CD4-positive, alpha-beta T cell treated with Interferon alpha-2 for 1 hour (primary cell): ENCODE data around the gene LYPLAL1.

Experiments
- DNase-seq, 2 donors: peaks; one replicate each; pipeline ENCODE4 v3.0.0-alpha.2; 2020 to 2022

LYPLAL1 gene

GRCh38 chr1:219173758-219174459, at the start of gene LYPLAL1:
LYPLAL1 (plus strand) TSS chr1:219173878; CDS start chr1:219173891, 13 bp downstream.
- peak; percentile 89 to 90 for DNase-seq

DNA sequence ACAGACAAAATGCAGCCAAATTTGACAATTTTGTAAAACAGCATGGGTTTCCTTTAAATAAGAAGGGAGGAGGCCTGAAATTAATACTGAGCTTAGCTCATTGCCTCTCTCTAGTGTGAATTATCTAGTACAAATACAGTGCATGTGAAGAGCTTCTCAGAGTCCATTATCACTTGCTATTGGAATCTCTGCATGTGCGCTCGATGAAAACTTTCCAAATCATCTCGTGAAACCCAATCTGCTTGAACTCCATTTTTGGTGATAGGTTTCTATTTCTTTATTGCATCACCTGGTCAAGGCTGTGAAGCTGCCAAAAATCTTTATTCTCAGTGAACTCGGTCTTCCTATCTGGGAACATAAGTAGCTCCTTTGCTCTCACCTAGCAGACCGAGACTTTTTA, 49.5 kb upstream of the LYPLAL1 start:
- no peak for DNase-seq

DNA sequence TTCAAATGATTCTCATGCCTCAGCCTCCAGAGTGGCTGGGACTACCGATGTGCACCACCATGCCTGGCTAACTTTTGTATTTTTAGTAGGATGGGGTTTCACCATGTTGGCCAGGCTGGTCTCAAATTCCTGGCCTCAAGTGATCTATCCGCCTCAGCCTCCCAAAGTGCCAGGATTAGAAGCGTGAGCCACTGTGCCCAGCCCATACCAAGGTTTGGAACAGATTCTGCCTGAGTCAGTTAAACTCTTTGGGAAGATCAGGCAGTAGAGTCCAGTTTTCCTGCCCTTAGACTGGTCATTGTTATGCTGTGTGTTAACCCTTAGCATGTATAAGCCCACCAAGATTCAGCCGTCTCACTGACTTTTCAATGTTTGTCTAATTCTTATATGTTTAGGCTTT, 48.3 kb upstream of the LYPLAL1 start:
- no peak for DNase-seq

GRCh38 chr1:219126377-219126776, 47.3 kb upstream of the LYPLAL1 start:
- no peak for DNase-seq

DNA sequence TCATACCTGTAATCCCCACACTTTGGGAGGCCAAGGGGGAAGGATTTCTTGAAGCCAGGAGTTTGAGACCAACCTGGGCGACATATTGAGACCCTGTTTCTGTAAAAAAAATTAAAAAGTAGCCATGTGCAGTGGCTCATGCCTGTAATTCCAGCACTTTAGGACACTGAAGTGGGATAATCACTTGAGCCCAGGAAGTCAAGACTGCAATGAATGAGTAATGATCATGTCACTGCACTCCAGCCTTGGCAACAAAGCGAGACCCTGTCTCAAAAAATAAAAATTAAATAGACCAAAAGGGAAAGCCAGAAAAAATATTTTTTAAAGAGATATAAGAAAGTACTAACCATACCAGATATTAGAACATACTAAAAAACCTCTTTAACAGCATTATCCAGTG, 44.7 kb upstream of the LYPLAL1 start:
- no peak for DNase-seq

DNA sequence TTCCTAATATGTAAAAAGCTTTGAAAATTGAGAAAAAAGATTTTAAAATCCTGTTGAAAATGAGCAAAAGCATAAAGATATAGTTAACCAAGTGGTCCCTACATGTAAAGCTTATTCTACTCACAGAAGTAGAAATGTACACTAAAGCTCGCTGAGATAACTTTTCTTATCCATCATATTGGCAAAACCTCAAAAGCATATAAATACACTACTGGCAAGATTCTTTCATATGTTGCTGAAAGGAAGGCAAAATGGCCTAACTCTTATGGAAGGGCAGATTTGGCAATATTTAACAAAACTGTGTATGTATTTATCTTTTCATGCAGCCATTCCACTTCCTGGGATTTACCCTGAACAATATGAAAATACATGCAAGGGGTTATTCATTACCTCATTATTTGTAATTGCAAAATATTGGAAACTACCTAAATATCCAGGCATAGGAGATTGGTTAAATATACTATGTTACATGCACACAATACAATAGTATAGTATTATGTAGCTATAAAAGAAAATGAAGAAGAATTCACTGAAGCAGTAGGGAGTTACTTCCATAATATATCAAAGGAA, 43.2 kb upstream of the LYPLAL1 start:
- no peak for DNase-seq

GRCh38 chr1:219132939-219133338, 40.7 kb upstream of the LYPLAL1 start:
- DNase-seq: no peak

- DNase-seq: no peak
These were observed 34.9 kb upstream of the LYPLAL1 start for GRCh38 chr1:219138747-219139146.

GRCh38 chr1:219140303-219140877, 33.3 kb upstream of the LYPLAL1 start:
- DNase-seq: no peak

DNA sequence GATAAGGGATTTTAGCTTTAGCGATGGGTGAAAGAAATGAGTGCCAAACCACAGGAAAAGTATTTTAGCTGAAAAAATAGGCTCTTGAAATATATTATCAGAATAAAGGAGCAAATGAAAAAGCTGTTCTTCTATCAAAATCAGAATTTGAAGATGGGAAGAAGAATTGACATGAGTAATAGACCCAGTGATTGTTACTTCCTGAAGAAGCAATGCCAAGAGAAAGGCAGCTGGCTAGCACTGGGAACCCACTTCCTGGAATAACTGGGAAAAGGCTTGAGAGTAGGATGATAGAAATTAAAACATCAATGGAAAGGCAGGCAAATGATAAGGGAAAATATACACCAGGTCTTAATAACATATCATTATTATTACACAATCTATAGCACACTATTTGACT, 29.9 kb upstream of the LYPLAL1 start:
- DNase-seq: no peak

DNA sequence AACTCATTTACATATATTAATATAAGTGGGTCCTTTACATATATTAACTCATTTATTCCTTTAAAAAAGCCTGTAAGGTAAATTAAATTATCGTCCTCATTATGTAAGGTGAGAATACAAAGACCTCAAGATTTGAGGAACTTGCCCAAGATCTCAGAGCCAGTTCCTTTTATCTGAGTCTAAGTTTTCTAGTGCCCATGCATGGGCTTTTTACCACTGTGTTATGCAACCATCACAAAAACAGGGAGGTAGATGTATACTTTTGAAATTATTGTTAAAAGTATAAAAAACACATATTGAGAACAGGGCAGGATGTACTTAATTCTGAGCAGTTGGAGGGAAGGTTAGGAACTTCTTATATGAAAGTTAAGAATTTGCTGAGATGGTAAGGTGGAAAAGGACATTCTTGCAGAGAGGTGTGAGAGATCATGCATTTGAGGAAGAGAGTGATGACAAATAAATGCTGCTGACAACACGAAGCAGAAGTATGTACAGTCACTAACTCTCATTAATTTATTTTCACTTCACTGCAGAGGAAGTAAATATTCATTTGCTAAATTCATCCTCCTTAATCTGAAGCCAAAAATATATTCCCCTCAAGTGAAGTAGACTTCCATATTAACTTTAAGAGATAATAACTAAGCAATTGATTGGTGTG, 28.9 kb upstream of the LYPLAL1 start:
- no peak for DNase-seq

DNA sequence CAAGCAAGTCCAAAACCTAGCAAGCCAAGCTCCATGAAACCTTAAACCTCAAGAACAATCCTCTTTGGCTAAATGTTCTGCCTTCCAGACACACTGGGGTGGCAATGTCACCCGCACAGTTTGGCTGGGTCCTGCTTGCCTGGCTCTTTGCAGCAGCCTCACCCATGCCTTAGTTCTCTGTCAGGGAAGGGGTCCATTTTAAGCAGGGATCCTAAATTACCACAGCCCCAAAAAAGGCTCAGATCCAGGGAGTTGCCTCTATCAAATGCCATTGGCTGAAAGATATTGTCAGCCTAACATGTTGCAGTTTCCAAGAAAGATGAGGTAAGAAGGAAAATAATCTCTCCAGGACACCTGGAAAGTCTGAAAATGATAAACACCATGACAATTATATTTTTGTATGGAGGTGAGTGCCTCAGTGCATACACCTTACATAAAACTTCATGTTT, 26.1 kb upstream of the LYPLAL1 start:
- no peak for DNase-seq

- no peak for DNase-seq
These were observed 24.6 kb upstream of the LYPLAL1 start for GRCh38 chr1:219149009-219149577.

DNA sequence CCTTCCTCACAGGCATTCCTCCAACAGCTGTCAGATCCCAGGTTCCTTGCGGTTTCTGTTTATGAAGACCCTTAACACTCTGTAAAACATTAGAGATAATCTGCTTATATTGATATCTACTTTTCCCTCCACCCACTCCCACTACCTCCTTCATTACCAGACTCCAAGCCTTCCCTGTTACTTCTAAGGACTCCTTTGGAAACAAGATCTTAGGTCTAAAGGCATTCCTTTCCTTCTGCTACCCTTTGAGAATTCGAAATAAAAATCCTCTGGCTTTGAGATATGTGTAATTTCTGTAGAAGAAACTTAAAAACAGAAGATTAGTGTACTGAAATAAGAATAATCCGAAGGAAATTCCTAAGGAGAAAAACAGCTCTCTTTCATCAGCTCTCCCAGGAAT, 23.7 kb upstream of the LYPLAL1 start:
- no peak for DNase-seq

DNA sequence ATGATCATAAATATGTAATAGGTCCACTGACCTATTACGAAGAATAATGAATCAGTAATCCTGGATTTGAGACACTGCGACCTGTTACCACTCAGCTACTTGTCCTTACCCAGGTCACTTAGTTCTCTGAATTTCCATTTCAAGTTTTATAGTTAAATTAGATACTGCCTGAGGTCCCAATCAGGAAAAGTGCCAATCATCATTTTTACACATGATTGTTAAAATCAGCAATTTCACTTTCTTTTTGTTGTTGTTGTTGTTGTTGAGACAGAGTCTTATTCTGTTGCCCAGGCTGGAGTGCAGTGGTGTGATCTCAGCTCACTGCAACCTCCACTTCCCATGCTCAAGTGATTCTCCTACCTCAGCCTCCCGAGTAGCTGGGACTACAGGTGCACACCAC, 22.8 kb upstream of the LYPLAL1 start:
- no peak for DNase-seq

DNA sequence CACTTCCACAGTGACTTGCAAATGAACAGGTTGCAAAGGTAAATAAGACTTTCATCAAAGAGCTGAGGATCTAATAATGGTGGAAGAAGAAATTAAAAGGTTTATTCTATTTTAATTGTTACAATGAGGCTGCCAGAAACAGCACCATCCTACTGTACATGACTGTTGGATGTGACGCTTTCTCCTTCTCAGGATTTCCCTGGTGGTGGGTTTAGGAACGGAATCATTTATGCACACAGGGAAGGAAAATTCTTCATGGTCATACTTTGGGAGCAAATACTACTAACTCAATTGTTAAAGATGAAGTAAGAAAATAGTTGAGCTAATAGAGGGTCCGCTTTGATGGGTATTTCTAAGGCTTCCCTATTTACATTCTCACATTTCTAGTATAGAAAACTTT, 22.2 kb upstream of the LYPLAL1 start:
- no peak for DNase-seq

GRCh38 chr1:219152751-219153150, 20.9 kb upstream of the LYPLAL1 start:
- no peak for DNase-seq

DNA sequence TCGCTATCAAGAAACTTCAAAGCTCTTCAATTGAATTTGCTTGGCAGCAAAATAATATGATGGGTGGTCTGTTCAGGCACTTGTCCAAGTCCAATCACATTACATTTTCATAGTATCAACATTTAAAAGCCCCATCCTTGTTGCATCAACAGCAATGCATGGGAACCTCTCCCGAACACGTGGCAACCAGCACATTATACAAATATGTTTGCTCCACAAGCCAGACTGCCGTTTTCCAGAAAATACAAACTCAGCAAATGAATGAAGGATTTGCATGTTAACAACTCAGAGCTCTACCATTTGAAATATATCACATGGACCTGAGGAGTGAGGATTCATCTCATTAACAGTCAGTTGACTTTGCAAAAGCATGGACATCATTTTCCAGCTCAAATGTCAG, 20.0 kb upstream of the LYPLAL1 start:
- no peak for DNase-seq

DNA sequence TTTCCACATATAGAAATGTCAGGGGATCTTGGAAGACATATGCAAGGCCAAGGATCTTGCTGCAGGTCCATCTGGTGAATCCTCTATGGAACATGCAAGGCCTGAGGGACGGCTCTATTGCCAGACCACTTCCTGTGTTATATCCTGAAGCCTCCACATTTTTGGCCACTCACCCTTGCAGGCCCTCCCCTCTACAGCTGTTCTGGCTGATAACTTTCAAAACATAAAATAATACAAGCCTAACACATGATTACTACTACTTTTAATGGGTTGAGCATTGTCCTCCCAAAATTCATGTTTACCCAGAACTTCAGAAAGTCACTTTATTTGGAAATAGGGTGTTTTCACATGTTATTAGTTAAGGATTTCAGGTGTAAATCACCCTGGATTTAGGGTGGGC, 18.5 kb upstream of the LYPLAL1 start:
- no peak for DNase-seq

DNA sequence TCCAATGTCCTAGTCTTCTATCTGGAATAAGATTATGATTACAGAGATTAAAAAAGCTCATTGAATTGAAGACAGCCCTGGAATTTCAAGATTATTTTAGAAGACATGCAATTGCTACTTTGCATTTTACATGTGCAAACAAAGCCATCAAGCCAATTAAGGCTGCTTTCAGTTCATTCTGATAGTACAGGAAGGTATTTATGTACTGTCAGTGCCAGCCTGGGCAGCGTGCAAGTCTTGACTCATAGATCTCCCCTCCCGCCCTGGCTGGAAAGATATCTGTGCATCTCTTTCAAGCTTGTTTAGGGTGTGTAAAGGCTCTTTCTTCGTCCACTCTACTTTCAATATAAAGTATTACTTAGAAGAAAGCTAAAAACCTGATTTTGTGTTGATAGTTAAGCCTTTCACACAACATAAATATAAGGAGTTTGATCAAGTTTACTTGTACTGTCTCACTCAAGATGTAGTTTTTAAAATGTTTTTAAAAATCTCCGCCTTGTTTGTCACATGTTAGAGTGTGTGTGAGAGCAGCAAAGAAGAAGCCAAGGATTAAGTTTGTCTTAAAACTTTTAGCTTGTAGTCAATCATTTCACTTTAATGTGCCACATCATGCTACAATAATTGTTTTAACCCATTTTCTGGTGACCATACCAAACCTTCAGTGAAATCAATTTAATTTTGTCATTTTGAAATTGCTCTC, 13.6 kb upstream of the LYPLAL1 start:
- no peak for DNase-seq

GRCh38 chr1:219160967-219161366, 12.7 kb upstream of the LYPLAL1 start:
- DNase-seq: no peak

DNA sequence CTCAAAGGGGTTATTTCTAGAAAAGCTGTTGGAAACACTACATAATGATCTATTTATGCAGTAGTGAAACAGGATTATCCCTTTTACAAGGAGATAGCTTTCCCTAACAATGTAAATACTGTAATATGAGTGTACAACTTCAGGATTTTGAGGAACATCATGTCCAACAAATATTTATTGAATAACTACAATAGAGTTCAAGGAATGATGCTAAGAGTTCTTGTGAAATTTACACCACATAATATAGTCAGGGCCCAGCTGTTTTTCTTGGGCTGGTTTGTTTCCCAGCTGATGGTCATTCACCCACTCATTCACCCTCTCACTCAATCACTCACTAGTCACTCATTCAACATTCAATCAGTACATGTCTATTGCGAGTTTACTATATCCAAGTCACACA, 12.3 kb upstream of the LYPLAL1 start:
- DNase-seq: no peak

DNA sequence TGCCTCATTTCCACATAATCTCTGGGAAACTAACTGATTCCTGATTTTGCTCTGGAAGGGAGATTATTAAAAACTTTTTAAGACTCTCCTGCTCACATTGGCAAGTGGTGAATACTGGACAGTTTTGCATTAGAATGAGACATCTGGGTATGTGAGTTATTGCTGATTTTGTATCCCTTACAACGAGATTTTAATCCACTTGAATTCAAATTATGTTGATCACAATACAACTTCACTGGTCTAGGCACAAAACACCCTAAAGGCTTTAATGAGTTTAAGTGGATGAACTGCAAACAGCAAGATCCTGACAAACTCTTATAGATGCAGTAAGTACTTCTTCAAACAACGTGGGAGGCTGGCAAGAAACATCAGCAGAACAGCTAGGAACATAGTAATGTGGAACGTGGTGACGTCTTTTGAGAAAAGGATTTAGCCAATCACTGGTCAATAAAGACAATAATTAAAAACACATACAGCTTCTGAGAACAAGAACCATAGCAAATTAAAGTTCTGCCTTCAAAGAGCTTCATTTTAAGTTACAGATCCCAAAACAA, 10.2 kb upstream of the LYPLAL1 start:
- DNase-seq: no peak
